K562 (cell line): Measurements from ENCODE around the gene ROM1. TPM values are rescaled to one million over a fixed set of nuclear protein-coding genes. Genes with fewer than 3 reads are reported as not detected.

ENCODE experiments used
- ATF3 ChIP-seq, 2 experiments: fragments of 450-650 bp in 1 of 2; sonication (generic) in 1 of 2; formaldehyde crosslinking in 1 of 2; IDR thresholded peaks in 1 of 2; conservative IDR thresholded peaks in 1 of 2; 2 replicates each; pipeline versions ENCODE4 v1.6.1 to v1.8.1; 2016 to 2023; ENCODE audit warnings: mild to moderate bottlenecking in 2 of 2, moderate library complexity in 2 of 2, inconsistent platforms in 1 of 2, missing genetic modification reagents in 1 of 2
- ATF7 ChIP-seq: fragments of 450-650 bp; IDR thresholded peaks from 2 replicates; pipeline ENCODE4 v1.7.1; 2014; ENCODE audit warnings: mild to moderate bottlenecking, moderate library complexity
- CTCFL ChIP-seq: IDR thresholded peaks from 2 replicates; pipeline ENCODE4 v1.6.1; 2011; ENCODE audit warnings: borderline replicate concordance, low read depth, mild to moderate bottlenecking, moderate library complexity, low read length; ENCODE audit not compliant: insufficient read depth, poor library complexity, severe bottlenecking
- HDAC3 ChIP-seq: fragments of 450-650 bp; IDR thresholded peaks from 2 replicates; pipeline ENCODE4 v1.6.1; 2018; ENCODE audit warnings: borderline replicate concordance, mild to moderate bottlenecking, moderate library complexity; ENCODE audit not compliant: partially characterized antibody
- HES1 ChIP-seq: fragments of 450-650 bp; IDR thresholded peaks from 2 replicates; pipeline ENCODE4 v1.6.1; 2016; ENCODE audit warnings: low read depth, mild to moderate bottlenecking, moderate library complexity
- IRF2 ChIP-seq: sonication (generic); formaldehyde crosslinking; IDR thresholded peaks from 2 replicates; pipeline ENCODE4 v1.8.1; 2022; ENCODE audit warnings: mild to moderate bottlenecking, missing genetic modification reagents
- MTF1 ChIP-seq: fragments of 250-450 bp; sonication (Bioruptor Pico); IDR thresholded peaks from 2 replicates; pipeline ENCODE4 v1.9.0; 2021; ENCODE audit warnings: moderate library complexity, mild to moderate bottlenecking, inconsistent platforms, borderline replicate concordance
- MYBL2 ChIP-seq, 2 experiments: fragments of 450-650 bp in 1 of 2; sonication (generic) in 1 of 2; formaldehyde crosslinking in 1 of 2; IDR thresholded peaks; 2 replicates each; pipeline versions ENCODE4 v1.6.1 to v1.8.1; 2017 to 2022; ENCODE audit warnings: borderline replicate concordance in 1 of 2, inconsistent platforms in 1 of 2, low read depth in 1 of 2, mild to moderate bottlenecking in 1 of 2, missing genetic modification reagents in 1 of 2, moderate library complexity in 1 of 2
- NFATC3 ChIP-seq: fragments of 450-650 bp; IDR thresholded peaks from 2 replicates; pipeline ENCODE4 v1.6.1; 2017; ENCODE audit warnings: mild to moderate bottlenecking
- RBM14 ChIP-seq: fragments of 200-400 bp; formaldehyde crosslinking; IDR thresholded peaks from 2 replicates; pipeline ENCODE4 v1.6.1; 2018; ENCODE audit warnings: low read depth, mild to moderate bottlenecking, low read length, moderate library complexity, borderline replicate concordance; ENCODE audit not compliant: insufficient read depth
- SIN3A ChIP-seq, 2 experiments: fragments of 150-350 bp in 1 of 2; IDR thresholded peaks; 2 replicates each; pipeline ENCODE4 v1.6.1; 2011 to 2016; ENCODE audit warnings: borderline replicate concordance in 2 of 2, low read depth in 2 of 2, low read length in 2 of 2, mild to moderate bottlenecking in 2 of 2, moderate library complexity in 2 of 2; ENCODE audit not compliant: control insufficient read depth in 1 of 2
- SPI1 ChIP-seq: IDR thresholded peaks from 2 replicates; pipeline ENCODE4 v1.6.1; 2011; ENCODE audit warnings: low read depth, low read length, control low read depth, borderline replicate concordance
- STAT5A ChIP-seq: IDR thresholded peaks from 2 replicates; pipeline ENCODE4 v1.6.1; 2012; ENCODE audit warnings: low read length, inconsistent platforms, borderline replicate concordance
- TFE3 ChIP-seq: fragments of 450-650 bp; formaldehyde crosslinking; IDR thresholded peaks from 2 replicates; pipeline ENCODE4 v1.4.0; 2020; ENCODE audit warnings: mild to moderate bottlenecking, mixed read lengths
- XRCC5 ChIP-seq: fragments of 200-400 bp; formaldehyde crosslinking; IDR thresholded peaks from 2 replicates; pipeline ENCODE4 v1.6.1; 2017; ENCODE audit warnings: low read depth, mild to moderate bottlenecking, low read length
- ZNF134 ChIP-seq: fragments of 250-450 bp; sonication (Bioruptor Pico); conservative IDR thresholded peaks from 2 replicates; pipeline ENCODE4 v1.4.0; 2020
- ZNF274 ChIP-seq: IDR thresholded peaks from 2 replicates; pipeline ENCODE4 v1.6.1; 2011; ENCODE audit warnings: low read depth, mild to moderate bottlenecking, low read length, moderate library complexity, borderline replicate concordance
- ZNF507 ChIP-seq: conservative IDR thresholded peaks from 2 replicates; pipeline ENCODE4 v1.6.1; 2017; ENCODE audit warnings: missing genetic modification characterization, missing compliant biosample characterization
- polyA plus RNA-seq, 8 experiments: library from polyadenylated mRNA; depleted of rRNA in 4 of 8; stranded (reverse) in 5 of 8; unstranded in 3 of 8; fragments of >200 nt; fragmentation: Nextera tagmentation in 2 of 8; fragmentation: Illumina TruSeq in 1 of 8; extraction: Ambion mirVana in 2 of 8; extraction: Trizol in 1 of 8; gene quantifications; 2 replicates each; pipeline versions ENCODE4 v1.2.1 to v1.2.3, GENCODE V29; 2011 to 2014; ENCODE audit warnings: inconsistent platforms in 1 of 8, missing spikeins in 1 of 8
- total RNA-seq, 7 experiments: library from RNA; depleted of rRNA in 6 of 7; stranded (reverse); fragments of >200 nt in 6 of 7; fragmentation: Illumina TruSeq in 2 of 7; extraction: Trizol in 2 of 7; gene quantifications; 2 replicates each; pipeline versions ENCODE4 v1.2.1 to v1.2.3, GENCODE V29; 2011 to 2021; ENCODE audit warnings: low replicate concordance in 1 of 7

Gene ROM1
- total and polyA plus RNA-seq, 9 of the 15 experiments (the other 6 are each of a cell fraction or from before 2014, with no cell fraction given) = 0.75 to 4.0 (median 2.6) TPM

GRCh38 chr11:62591448-62592145 lies 21.5 kb upstream of the ROM1 start, which contains the start of gene TUT1 (continued):
- TF ChIP-seq HES1 = peak; percentile 14; the same call in 1 of the 2 replicates
- peak; percentile 20 to 96; a peak in 3 of 4 replicates for TF ChIP-seq SIN3A (IDR thresholded peaks at IDR 0.05; ENCODE audit: borderline replicate concordance in 2 of 2, control insufficient read depth in 1 of 2, low read depth in 2 of 2, low read length in 2 of 2)
- TF ChIP-seq NFATC3 = peak; percentile 84; the same call in 1 of the 2 replicates
- no peak for TF ChIP-seq ZNF507 (tag)
- peak; percentile 53; the same call in 1 of the 2 replicates for TF ChIP-seq SPI1
- TF ChIP-seq CTCFL = no peak
- no peak for TF ChIP-seq IRF2 (CRISPR knock-in tag)
- TF ChIP-seq MYBL2 (IDR thresholded peaks at IDR 0.05; ENCODE audit: low read depth) = peak; percentile 68; the same call in 1 of the 2 replicates
- TF ChIP-seq MYBL2 (CRISPR knock-in tag; IDR thresholded peaks at IDR 0.05; ENCODE audit: borderline replicate concordance) = no peak
- TF ChIP-seq MTF1 = no peak
- no peak for TF ChIP-seq ZNF134 (CRISPR knock-in tag)
- peak; percentile 99 for TF ChIP-seq XRCC5
- TF ChIP-seq RBM14 = no peak
- peak; percentile 78 for TF ChIP-seq HDAC3
- peak; percentile 69; the same call in 1 of the 2 replicates for TF ChIP-seq STAT5A
- TF ChIP-seq TFE3 (CRISPR knock-in tag) = no peak
- TF ChIP-seq ATF3 (IDR thresholded peaks at IDR 0.05) = peak; percentile 62; the same call in 1 of the 2 replicates
- TF ChIP-seq ATF3 (CRISPR knock-in tag; conservative IDR thresholded peaks at IDR 0.05) = peak; percentile 76; the same call in 1 of the 2 replicates
- no peak for TF ChIP-seq ZNF274
- peak; percentile 97 for TF ChIP-seq ATF7
